T-cell (primary cell): Measurements from ENCODE around the gene ATP8B3. TPM values are rescaled to one million over a fixed set of nuclear protein-coding genes. Genes with fewer than 3 reads are reported as not detected.

Source experiments
- ATAC-seq, 4 experiments: fragments of 200-7000 bp in 3 of 4; fragments of 150-1000 bp in 1 of 4; cut with Tn5 transposase; replicated peaks in 1 of 4; 1 replicate in 3 of 4; 2 replicates in 1 of 4; pipeline ENCODE4 v1.10.0; 2021; ENCODE audit warnings: moderate library complexity in 3 of 4, mild to moderate bottlenecking in 2 of 4, moderate number of reproducible peaks in 1 of 4
- CTCF ChIA-PET, 2 donors: fragments of 300-600 bp; sonication (Branson Sonifier 250); formaldehyde crosslinking; loops; one replicate each; lab custom pipeline; 2022; ENCODE audit warnings: antibody characterized with exemption in 2 of 2; lab: Charles Lee
- POLR2A ChIA-PET, 2 donors: fragments of 300-600 bp; sonication (Branson Sonifier 250); formaldehyde crosslinking; loops; one replicate each; lab custom pipeline; 2022; ENCODE audit warnings: antibody characterized with exemption in 2 of 2; lab: Charles Lee
- DNase-seq, 35 experiments: peaks; one replicate each; pipeline versions ENCODE4 v3.0.0 to v3.0.0-alpha.2; 2013 to 2023
- H3K27ac ChIP-seq: one replicate; pipeline ENCODE4 v1.5.1; 2013; ENCODE audit warnings: low read length
- H3K27me3 ChIP-seq, 2 experiments: replicated peaks in 1 of 2; 1 replicate in 1 of 2; 2 replicates in 1 of 2; pipeline versions ENCODE4 v1.6.1 to v1.7.0; 2013; ENCODE audit warnings: low read length in 1 of 2, mixed read lengths in 1 of 2; ENCODE audit not compliant: control insufficient read depth in 2 of 2, insufficient read depth in 2 of 2; ENCODE audit errors: extremely low read depth in 1 of 2
- H3K36me3 ChIP-seq, 2 donors: 1 replicate in 1 of 2; 2 replicates in 1 of 2; pipeline versions ENCODE4 v1.6.1 to v1.7.0; 2013; ENCODE audit warnings: low read length in 1 of 2; ENCODE audit not compliant: control insufficient read depth in 2 of 2, insufficient read depth in 1 of 2; ENCODE audit errors: extremely low read depth in 1 of 2
- H3K4me1 ChIP-seq, 2 experiments: 1 replicate in 1 of 2; 2 replicates in 1 of 2; pipeline versions ENCODE4 v1.6.1 to v1.7.0; 2013; ENCODE audit warnings: low read length in 2 of 2, mixed read lengths in 1 of 2; ENCODE audit not compliant: insufficient read depth in 2 of 2, control insufficient read depth in 1 of 2; ENCODE audit errors: extremely low read depth in 1 of 2
- H3K4me3 ChIP-seq, 2 donors: 1 replicate in 1 of 2; 2 replicates in 1 of 2; pipeline versions ENCODE4 v1.5.1 to v1.7.0; 2013; ENCODE audit warnings: mild to moderate bottlenecking in 2 of 2, low read length in 1 of 2, moderate library complexity in 1 of 2; ENCODE audit not compliant: control insufficient read depth in 1 of 2; ENCODE audit errors: extremely low read depth in 1 of 2
- H3K9me3 ChIP-seq: 2 replicates; pipeline ENCODE4 v1.7.0; 2013
- H3K27ac Mint-ChIP-seq, 2 donors: one replicate each; pipeline ENCODE4 v1.8.0; 2020 to 2021; ENCODE audit warnings: mild to moderate bottlenecking in 2 of 2, mixed read lengths in 2 of 2
- H3K27me3 Mint-ChIP-seq, 2 donors: one replicate each; pipeline ENCODE4 v1.8.0; 2021 to 2022; ENCODE audit warnings: mixed read lengths in 2 of 2
- H3K36me3 Mint-ChIP-seq: one replicate; pipeline ENCODE4 v1.8.0; 2021; ENCODE audit warnings: mixed read lengths
- H3K4me1 Mint-ChIP-seq, 3 donors: one replicate each; pipeline ENCODE4 v1.8.0; 2020 to 2022; ENCODE audit warnings: mixed read lengths in 3 of 3, mild to moderate bottlenecking in 1 of 3
- H3K4me3 Mint-ChIP-seq, 3 donors: one replicate each; pipeline ENCODE4 v1.8.0; 2020 to 2022; ENCODE audit warnings: mild to moderate bottlenecking in 3 of 3, mixed read lengths in 3 of 3, moderate library complexity in 3 of 3
- H3K9me3 Mint-ChIP-seq, 3 donors: one replicate each; pipeline ENCODE4 v1.8.0; 2020 to 2022; ENCODE audit warnings: mixed read lengths in 3 of 3
- WGBS: methylation state at CpG from one replicate; pipeline ENCODE4 v1.1.5; 2013; ENCODE audit warnings: missing lambda C conversion rate; ENCODE audit not compliant: insufficient coverage; 5-methylcytosine and 5-hydroxymethylcytosine counted together
- total RNA-seq, 35 experiments: library from RNA in 6 of 35; stranded (reverse) in 6 of 35; fragments of 120-200 nt in 1 of 35; gene quantifications; one replicate each; pipeline versions ENCODE4 v1.2.1 to v1.2.4 and lab custom pipeline; 2013 to 2026

Gene ATP8B3
- total RNA-seq, 5 donors from 2014 or later (not counting 1 experiment from before 2014, with no cell fraction given): 3.5 to 5.7 (median 4.0) TPM

- ATAC-seq (no peak), DNase-seq (no peak)
- Histone ChIP-seq H3K36me3 (no peaks in the 10 kb centered on the region), H3K4me3 (no peak overlapping the region), H3K4me1 (peaks cover 0 to 10% of the 10 kb centered on the region in 2 experiments), H3K27ac (no peak overlapping the region), H3K27me3 (peaks cover 12 to 91% of the 10 kb centered on the region in 2 experiments), H3K9me3 (peaks cover 2% of the 10 kb centered on the region)
- Mint-ChIP-seq H3K9me3 (peaks cover 0 to 15% (median 12%) of the 10 kb centered on the region in 3 donors), H3K4me3 (no peak overlapping the region), H3K4me1 (no peaks in the 10 kb centered on the region), H3K27ac (no peak overlapping the region), H3K36me3 (no peaks in the 10 kb centered on the region), H3K27me3 (peaks cover 56 to 84% of the 10 kb centered on the region in 2 donors)
- CTCF ChIA-PET: interaction anchor here in 1 of 2 donors (0.5 kb wide), 1 partner anchor 315 kb away, joined by 4 read pairs; no protein-coding TSS in a partner anchor
- POLR2A ChIA-PET: no interaction called here
- WGBS: 52% methylated on average over 4 of the region's 9 CpGs
Observed at GRCh38 chr19:1768918-1769644, 43.0 kb downstream of the ATP8B3 start.

DNA sequence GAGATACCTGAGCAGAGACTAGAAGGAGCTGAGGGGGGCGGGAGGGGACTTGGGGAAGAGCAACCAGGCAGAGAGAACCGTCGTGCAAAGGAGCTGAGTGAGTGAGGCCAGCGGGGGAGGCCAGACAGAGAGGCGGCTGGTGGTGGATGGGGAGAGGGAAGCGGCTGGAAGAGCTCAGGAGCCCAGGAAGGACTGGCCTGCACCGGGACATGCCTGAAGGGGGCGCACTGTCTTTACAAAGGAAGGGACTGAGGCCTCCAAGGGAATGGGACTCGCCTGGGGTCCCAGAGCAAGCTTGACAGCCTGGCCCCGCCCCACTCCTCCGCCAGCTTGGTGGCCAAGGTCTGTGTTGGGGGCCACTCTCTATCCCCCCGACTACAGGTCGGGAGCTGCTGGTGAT, 43.8 kb downstream of the ATP8B3 start:
- peaks cover 0 to 10% of the 10 kb centered on the region in 2 experiments for H3K4me1 ChIP-seq
- POLR2A ChIA-PET: no interaction called here
- H3K9me3 ChIP-seq: peaks cover 2% of the 10 kb centered on the region
- H3K36me3 ChIP-seq: no peaks in the 10 kb centered on the region
- 18% methylated on average over 9 of the region's 13 CpGs for WGBS
- DNase-seq: no peak
- CTCF ChIA-PET: interaction anchor here in 1 of 2 donors (0.5 kb wide), 1 partner anchor 314 kb away, joined by 4 read pairs; no protein-coding TSS in a partner anchor
- Mint-ChIP-seq H3K27me3 (peaks cover 60 to 85% of the 10 kb centered on the region in 2 donors), H3K4me1 (peaks cover 0 to 2% (median 0%) of the 10 kb centered on the region in 3 donors), H3K36me3 (no peaks in the 10 kb centered on the region), H3K9me3 (peaks cover 0 to 15% (median 12%) of the 10 kb centered on the region in 3 donors), H3K27ac (no peak overlapping the region), H3K4me3 (no peak overlapping the region)
- H3K4me3 ChIP-seq: no peak overlapping the region
- no peak for ATAC-seq
- peaks cover 9 to 91% of the 10 kb centered on the region in 2 experiments for H3K27me3 ChIP-seq
- H3K27ac ChIP-seq: no peak overlapping the region

GRCh38 chr19:1767464-1767933, 44.6 kb downstream of the ATP8B3 start:
- Histone ChIP-seq H3K9me3 (peaks cover 2% of the 10 kb centered on the region), H3K4me1 (peaks cover 0 to 10% of the 10 kb centered on the region in 2 experiments), H3K36me3 (no peaks in the 10 kb centered on the region), H3K27ac (no peak overlapping the region), H3K27me3 (peaks cover 9 to 92% of the 10 kb centered on the region in 2 experiments), H3K4me3 (no peak overlapping the region)
- Mint-ChIP-seq H3K36me3 (no peaks in the 10 kb centered on the region), H3K27me3 (peaks cover 58 to 84% of the 10 kb centered on the region in 2 donors), H3K4me1 (peaks cover 0 to 2% (median 0%) of the 10 kb centered on the region in 3 donors), H3K4me3 (no peak overlapping the region), H3K27ac (no peak overlapping the region), H3K9me3 (peaks cover 0 to 15% (median 12%) of the 10 kb centered on the region in 3 donors)
- CTCF ChIA-PET: interaction anchor here in 1 of 2 donors (0.5 kb wide), 1 partner anchor 774 kb away, joined by 3 read pairs; no protein-coding TSS in a partner anchor
- 5% methylated on average over 18 of the region's 21 CpGs for WGBS
- POLR2A ChIA-PET: no interaction called here
- ATAC-seq: peak; percentile 56 to 81 (median 70)
- DNase-seq: peak in 33 of 35 experiments; percentile 14 to 76 (median 50)

- Histone ChIP-seq H3K36me3 (no peaks in the 10 kb centered on the region), H3K9me3 (peaks cover 2% of the 10 kb centered on the region), H3K27ac (no peak overlapping the region), H3K4me3 (no peak overlapping the region), H3K27me3 (peaks cover 9 to 94% of the 10 kb centered on the region in 2 experiments), H3K4me1 (peaks cover 0 to 10% of the 10 kb centered on the region in 2 experiments)
- ChIA-PET CTCF (interaction anchor here in 1 of 2 donors (0.5 to 0.6 kb wide), 2 partner anchors 96 to 773 kb away, joined by 3 to 6 read pairs; no protein-coding TSS in a partner anchor), POLR2A (no interaction called here)
- ATAC-seq (no peak), DNase-seq (no peak)
- H3K27ac Mint-ChIP-seq: no peak overlapping the region
- no peaks in the 10 kb centered on the region for H3K36me3 Mint-ChIP-seq
- 14% methylated on average over 1 of the region's 10 CpGs for WGBS
- peaks cover 0 to 15% (median 12%) of the 10 kb centered on the region in 3 donors for H3K9me3 Mint-ChIP-seq
- H3K4me3 Mint-ChIP-seq: no peak overlapping the region
- H3K4me1 Mint-ChIP-seq: peaks cover 0 to 2% (median 0%) of the 10 kb centered on the region in 3 donors
- peaks cover 55 to 82% of the 10 kb centered on the region in 2 donors for H3K27me3 Mint-ChIP-seq
Observed at GRCh38 chr19:1766800-1767352, 45.2 kb downstream of the ATP8B3 start.

GRCh38 chr19:1765904-1766799, 45.9 kb downstream of the ATP8B3 start:
- Histone ChIP-seq H3K9me3 (no peaks in the 10 kb centered on the region), H3K27ac (no peak overlapping the region), H3K27me3 (peaks cover 9 to 96% of the 10 kb centered on the region in 2 experiments), H3K36me3 (no peaks in the 10 kb centered on the region), H3K4me3 (no peak overlapping the region), H3K4me1 (peaks cover 0 to 10% of the 10 kb centered on the region in 2 experiments)
- DNase-seq: no peak
- Mint-ChIP-seq H3K4me3 (no peak overlapping the region), H3K9me3 (peaks cover 0 to 10% (median 8%) of the 10 kb centered on the region in 3 donors), H3K36me3 (no peaks in the 10 kb centered on the region), H3K27ac (no peak overlapping the region), H3K4me1 (peaks cover 0 to 2% (median 0%) of the 10 kb centered on the region in 3 donors), H3K27me3 (peaks cover 56 to 84% of the 10 kb centered on the region in 2 donors)
- 6% methylated on average over 18 of the region's 38 CpGs for WGBS
- ChIA-PET CTCF (interaction anchor here (0.6 to 0.7 kb wide), 2 partner anchors 94 to 95 kb away, joined by 5 to 6 read pairs; no protein-coding TSS in a partner anchor), POLR2A (no interaction called here)
- no peak for ATAC-seq
